Smooth muscle cell (in vitro differentiated cells): ENCODE results near the gene RNF183. TPM values are rescaled to one million over a fixed set of nuclear protein-coding genes. Genes with fewer than 3 reads are reported as not detected.

Source experiments
- DNase-seq: peaks from one replicate; lab custom pipeline; 2025; ENCODE audit not compliant: unreplicated experiment; lab: John Stamatoyannopoulos, UW
- H2AFZ ChIP-seq: fragments of 200-600 bp; sonication (generic); 2 replicates; pipeline ENCODE4 v1.6.0; 2016; ENCODE audit warnings: antibody characterized with exemption, low read depth, mild to moderate bottlenecking
- H3F3A ChIP-seq: fragments of 200-600 bp; sonication (generic); 2 replicates; pipeline ENCODE4 v1.6.0; 2017; ENCODE audit warnings: antibody characterized with exemption, low read depth
- H3K27ac ChIP-seq: fragments of 200-600 bp; sonication (generic); 2 replicates; pipeline ENCODE4 v1.5.1; 2016; ENCODE audit warnings: low read depth, mild to moderate bottlenecking
- H3K27me3 ChIP-seq: fragments of 200-600 bp; sonication (generic); 2 replicates; pipeline ENCODE4 v1.6.1; 2016; ENCODE audit warnings: low read depth, mild to moderate bottlenecking
- H3K36me3 ChIP-seq: fragments of 200-600 bp; sonication (generic); 2 replicates; pipeline ENCODE4 v1.5.1; 2016; ENCODE audit warnings: low read depth
- H3K4me1 ChIP-seq: fragments of 200-600 bp; sonication (generic); 2 replicates; pipeline ENCODE4 v1.5.1; 2016; ENCODE audit warnings: low read depth
- H3K4me2 ChIP-seq: fragments of 200-600 bp; sonication (generic); 2 replicates; pipeline ENCODE4 v1.6.0; 2016; ENCODE audit warnings: mild to moderate bottlenecking
- H3K4me3 ChIP-seq: fragments of 200-600 bp; sonication (generic); 2 replicates; pipeline ENCODE4 v1.5.1; 2016; ENCODE audit warnings: mild to moderate bottlenecking
- H3K79me2 ChIP-seq: fragments of 200-600 bp; sonication (generic); 2 replicates; pipeline ENCODE4 v1.6.0; 2016; ENCODE audit warnings: low read depth, mild to moderate bottlenecking
- H3K9ac ChIP-seq: fragments of 200-600 bp; sonication (generic); 2 replicates; pipeline ENCODE4 v1.6.0; 2016; ENCODE audit warnings: low read depth
- H3K9me3 ChIP-seq: fragments of 200-600 bp; sonication (generic); replicated peaks from 2 replicates; pipeline ENCODE4 v1.5.1; 2016; ENCODE audit warnings: low read depth
- H4K20me1 ChIP-seq: fragments of 200-600 bp; sonication (generic); 2 replicates; pipeline ENCODE4 v1.6.0; 2016; ENCODE audit warnings: low read depth
- polyA plus RNA-seq: library from polyadenylated mRNA; unstranded; fragments of >200 nt; fragmentation: Nextera tagmentation; extraction: Ambion mirVana; gene quantifications from 2 replicates; pipeline ENCODE4 v1.2.1, GENCODE V29; 2016
- total RNA-seq: library from RNA; depleted of rRNA; stranded (reverse); fragments of >200 nt; gene quantifications from 2 replicates; pipeline ENCODE4 v1.2.3, GENCODE V29; 2014
- TF ChIP-seq, protein P1 (sequence below): fragments of 200-600 bp; sonication (generic); IDR thresholded peaks from 2 replicates; pipeline ENCODE4 v1.5.1; 2017; ENCODE audit warnings: borderline replicate concordance, mild to moderate bottlenecking, antibody characterized with exemption; ENCODE audit not compliant: insufficient read depth, poor library complexity, severe bottlenecking

Gene RNF183
- total and polyA plus RNA-seq, 2 experiments from 2014 or later = 0.66 to 2.3 TPM

DNA sequence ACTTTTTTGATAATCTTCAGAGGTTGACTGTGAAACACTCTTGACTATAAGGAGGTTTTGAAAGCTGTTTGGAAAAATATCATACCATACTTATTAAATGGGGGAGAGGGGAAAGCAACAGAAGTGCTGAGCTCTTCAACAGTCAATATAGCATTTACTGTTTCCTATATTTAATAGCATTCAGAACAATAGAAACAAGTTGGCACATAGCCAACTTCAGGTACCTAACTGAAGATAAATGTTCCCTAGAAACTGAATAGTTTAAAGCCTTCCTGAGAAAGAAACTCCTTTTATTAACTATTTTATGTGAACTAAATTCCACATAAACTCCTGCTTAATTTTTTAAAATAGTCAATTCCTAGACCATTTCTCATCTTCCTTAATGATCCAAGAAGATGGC lies 55.5 kb downstream of the RNF183 start:
- H3K36me3 ChIP-seq = no peaks in the 10 kb centered on the region
- H3K27me3 ChIP-seq = no peaks in the 10 kb centered on the region
- no peak overlapping the region for H2AFZ ChIP-seq
- no peaks in the 10 kb centered on the region for H3K9me3 ChIP-seq
- H3K4me1 ChIP-seq = no peaks in the 10 kb centered on the region
- TF ChIP-seq, protein P1, sequence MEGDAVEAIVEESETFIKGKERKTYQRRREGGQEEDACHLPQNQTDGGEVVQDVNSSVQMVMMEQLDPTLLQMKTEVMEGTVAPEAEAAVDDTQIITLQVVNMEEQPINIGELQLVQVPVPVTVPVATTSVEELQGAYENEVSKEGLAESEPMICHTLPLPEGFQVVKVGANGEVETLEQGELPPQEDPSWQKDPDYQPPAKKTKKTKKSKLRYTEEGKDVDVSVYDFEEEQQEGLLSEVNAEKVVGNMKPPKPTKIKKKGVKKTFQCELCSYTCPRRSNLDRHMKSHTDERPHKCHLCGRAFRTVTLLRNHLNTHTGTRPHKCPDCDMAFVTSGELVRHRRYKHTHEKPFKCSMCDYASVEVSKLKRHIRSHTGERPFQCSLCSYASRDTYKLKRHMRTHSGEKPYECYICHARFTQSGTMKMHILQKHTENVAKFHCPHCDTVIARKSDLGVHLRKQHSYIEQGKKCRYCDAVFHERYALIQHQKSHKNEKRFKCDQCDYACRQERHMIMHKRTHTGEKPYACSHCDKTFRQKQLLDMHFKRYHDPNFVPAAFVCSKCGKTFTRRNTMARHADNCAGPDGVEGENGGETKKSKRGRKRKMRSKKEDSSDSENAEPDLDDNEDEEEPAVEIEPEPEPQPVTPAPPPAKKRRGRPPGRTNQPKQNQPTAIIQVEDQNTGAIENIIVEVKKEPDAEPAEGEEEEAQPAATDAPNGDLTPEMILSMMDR = no peak
- H3K27ac ChIP-seq = no peak overlapping the region
- H3K79me2 ChIP-seq = peaks cover 58% of the 10 kb centered on the region
- no peak overlapping the region for H3K4me3 ChIP-seq
- H3K4me2 ChIP-seq = no peak overlapping the region
- H3K9ac ChIP-seq = no peak overlapping the region
- DNase-seq = no peak
- H3F3A ChIP-seq = no peaks in the 10 kb centered on the region
- peaks cover 79% of the 10 kb centered on the region for H4K20me1 ChIP-seq

Other genes with a start within 250 kb of the RNF183 start
- 8.2 and 9.0 TPM in 2 replicates for gene ZFP37, start 246.7 kb downstream of the RNF183 start, total RNA-seq
- gene ZFP37, start 246.7 kb downstream of the RNF183 start, polyA plus RNA-seq = 2.2 and 2.5 TPM in 2 replicates
- gene SLC31A2, start 152.4 kb downstream of the RNF183 start, total RNA-seq = 4.8 and 8.7 TPM in 2 replicates
- gene SLC31A2, start 152.4 kb downstream of the RNF183 start, polyA plus RNA-seq = 7.6 and 9.1 TPM in 2 replicates
- 22.6 and 27.9 TPM in 2 replicates for gene FKBP15, start 82.1 kb downstream of the RNF183 start, total RNA-seq
- 12.3 and 13.0 TPM in 2 replicates for gene FKBP15, start 82.1 kb downstream of the RNF183 start, polyA plus RNA-seq
- gene SLC31A1, start 81.8 kb downstream of the RNF183 start, total RNA-seq = 34.7 and 39.1 TPM in 2 replicates
- gene SLC31A1, start 81.8 kb downstream of the RNF183 start, polyA plus RNA-seq = 28.1 and 35.8 TPM in 2 replicates
- gene CDC26, start 27.8 kb downstream of the RNF183 start, total RNA-seq = 44.8 and 49.3 TPM in 2 replicates
- 59.8 and 61.8 TPM in 2 replicates for gene CDC26, start 27.8 kb downstream of the RNF183 start, polyA plus RNA-seq
- 18.5 and 22.9 TPM in 2 replicates for gene PRPF4, start 27.7 kb downstream of the RNF183 start, total RNA-seq
- gene PRPF4, start 27.7 kb downstream of the RNF183 start, polyA plus RNA-seq = 21.0 and 22.2 TPM in 2 replicates
- gene WDR31, start 36.9 kb upstream of the RNF183 start, total RNA-seq = 2.2 and 2.7 TPM in 2 replicates
- gene WDR31, start 36.9 kb upstream of the RNF183 start, polyA plus RNA-seq = 1.2 and 1.6 TPM in 2 replicates
- gene BSPRY, start 46.2 kb upstream of the RNF183 start, total RNA-seq = 0.36 and 0.67 TPM in 2 replicates
- 0.27 and 2.3 TPM in 2 replicates for gene BSPRY, start 46.2 kb upstream of the RNF183 start, polyA plus RNA-seq
- gene HDHD3, start 73.6 kb upstream of the RNF183 start, total RNA-seq = 2.9 and 6.7 TPM in 2 replicates
- gene HDHD3, start 73.6 kb upstream of the RNF183 start, polyA plus RNA-seq = 12.5 and 18.9 TPM in 2 replicates
- gene ALAD, start 97.9 kb upstream of the RNF183 start, total RNA-seq = 6.2 and 7.1 TPM in 2 replicates
- gene ALAD, start 97.9 kb upstream of the RNF183 start, polyA plus RNA-seq = 15.4 and 22.4 TPM in 2 replicates
- gene POLE3, start 107.3 kb upstream of the RNF183 start, total RNA-seq = 33.7 and 40.8 TPM in 2 replicates
- 35.3 and 39.0 TPM in 2 replicates for gene POLE3, start 107.3 kb upstream of the RNF183 start, polyA plus RNA-seq
- 2.0 TPM in 1 of 2 replicates, not detected in the other for gene C9orf43, start 107.4 kb upstream of the RNF183 start, total RNA-seq
- not detected in 2 replicates for gene C9orf43, start 107.4 kb upstream of the RNF183 start, polyA plus RNA-seq
- gene RGS3, start 160.4 kb upstream of the RNF183 start, total RNA-seq = 43.8 and 58.4 TPM in 2 replicates
- gene RGS3, start 160.4 kb upstream of the RNF183 start, polyA plus RNA-seq = 94.5 and 108 TPM in 2 replicates